Astrocyte of the spinal cord (primary cell): ENCODE results near the gene AXDND1.

Source experiments
- DNase-seq: peaks from one replicate; pipeline ENCODE4 v3.0.0; 2011; ENCODE audit warnings: low read depth, low spot score
- H3K4me3 ChIP-seq: 2 replicates; pipeline ENCODE4 v1.5.1; 2011; ENCODE audit warnings: low read depth, mild to moderate bottlenecking, low read length, moderate library complexity
- CTCF ChIP-seq: IDR thresholded peaks from 2 replicates; pipeline ENCODE4 v1.5.1; 2012; ENCODE audit warnings: low read depth, mild to moderate bottlenecking, low read length, inconsistent platforms
- in situ Hi-C: cut with HindIII; loops from 2 replicates; pipeline ENCODE4 v1.10.0; 2017; ENCODE audit warnings: low sequenced_read_pairs

Gene AXDND1

GRCh38 chr1:179326746-179327145, 39.0 kb upstream of the AXDND1 start:
- no peak for DNase-seq
- no peak overlapping the region for H3K4me3 ChIP-seq
- in situ Hi-C loops = no loop called here
- TF ChIP-seq CTCF = no peak

- no peak for DNase-seq
- no peak for TF ChIP-seq CTCF
- in situ Hi-C loops = no loop called here
- H3K4me3 ChIP-seq = no peak overlapping the region
Observed at GRCh38 chr1:179327196-179327595, 38.6 kb upstream of the AXDND1 start.

GRCh38 chr1:179327679-179328078, 38.1 kb upstream of the AXDND1 start:
- DNase-seq = no peak
- H3K4me3 ChIP-seq = no peak overlapping the region
- in situ Hi-C loops = no loop called here
- TF ChIP-seq CTCF = no peak

GRCh38 chr1:179329862-179330261, 35.9 kb upstream of the AXDND1 start:
- no peak for DNase-seq
- no peak for TF ChIP-seq CTCF
- H3K4me3 ChIP-seq = no peak overlapping the region
- in situ Hi-C loops = no loop called here

GRCh38 chr1:179334440-179334839, 31.3 kb upstream of the AXDND1 start:
- DNase-seq = no peak
- H3K4me3 ChIP-seq = no peak overlapping the region
- in situ Hi-C loops = no loop called here
- TF ChIP-seq CTCF = no peak

- no peak overlapping the region for H3K4me3 ChIP-seq
- no peak for DNase-seq
- in situ Hi-C loops = no loop called here
- TF ChIP-seq CTCF = no peak
Observed at GRCh38 chr1:179337288-179337687, 28.5 kb upstream of the AXDND1 start.
